HK-2 (cell line): Measurements from ENCODE around the gene TBC1D22A.

Source experiments
- DNase-seq: peaks from one replicate; pipeline ENCODE4 v3.0.0-alpha.2; 2018; ENCODE audit not compliant: unreplicated experiment

Gene TBC1D22A

GRCh38 chr22:47143249-47143938 lies 380.9 kb downstream of the TBC1D22A start:
- DNase-seq, result no peak

GRCh38 chr22:47144076-47144765 lies 381.8 kb downstream of the TBC1D22A start:
- DNase-seq, result no peak

- no peak for DNase-seq
These were observed 382.5 kb downstream of the TBC1D22A start for GRCh38 chr22:47144791-47145425.

GRCh38 chr22:47145883-47146282 lies 383.4 kb downstream of the TBC1D22A start:
- DNase-seq, result no peak

GRCh38 chr22:47146391-47146790 lies 383.9 kb downstream of the TBC1D22A start:
- DNase-seq, result no peak

- DNase-seq, result no peak
These were observed 384.5 kb downstream of the TBC1D22A start for GRCh38 chr22:47146941-47147340.

- DNase-seq, result no peak
These were observed 385.1 kb downstream of the TBC1D22A start for GRCh38 chr22:47147572-47147971.

- no peak for DNase-seq
These were observed 386.1 kb downstream of the TBC1D22A start for GRCh38 chr22:47148510-47148909.

- DNase-seq, result no peak
These were observed 386.7 kb downstream of the TBC1D22A start for GRCh38 chr22:47148956-47149728.

- no peak for DNase-seq
These were observed 387.5 kb downstream of the TBC1D22A start for GRCh38 chr22:47149976-47150375.

GRCh38 chr22:47150426-47150825 lies 388.0 kb downstream of the TBC1D22A start:
- DNase-seq, result no peak

- DNase-seq, result no peak
These were observed 388.6 kb downstream of the TBC1D22A start for GRCh38 chr22:47151064-47151463.

- DNase-seq, result peak; percentile 18
These were observed 389.0 kb downstream of the TBC1D22A start for GRCh38 chr22:47151490-47151889.

- DNase-seq, result no peak
These were observed 389.8 kb downstream of the TBC1D22A start for GRCh38 chr22:47152236-47152635.

GRCh38 chr22:47152938-47153337 lies 390.5 kb downstream of the TBC1D22A start:
- no peak for DNase-seq

- DNase-seq, result no peak
These were observed 391.5 kb downstream of the TBC1D22A start for GRCh38 chr22:47153854-47154525.

GRCh38 chr22:47154621-47155081 lies 392.2 kb downstream of the TBC1D22A start:
- no peak for DNase-seq

GRCh38 chr22:47155131-47155885 lies 392.9 kb downstream of the TBC1D22A start:
- no peak for DNase-seq

GRCh38 chr22:47155912-47156311 lies 393.5 kb downstream of the TBC1D22A start:
- no peak for DNase-seq

- no peak for DNase-seq
These were observed 394.1 kb downstream of the TBC1D22A start for GRCh38 chr22:47156352-47157092.
